NCI-H345 (cell line): ENCODE measurements around the gene RAB3IL1.
"Not testable (repeated sequence)": the region's sequence is repeated elsewhere in the genome, so short reads cannot be mapped to it uniquely, and the experiment has no call there.

ENCODE experiments used
- DNase-seq: peaks from one replicate; lab custom pipeline; 2025; lab: John Stamatoyannopoulos, UW

Gene RAB3IL1

GRCh38 chr11:61917334-61918109, at the start of gene RAB3IL1:
Gene RAB3IL1, minus strand, starts transcription at chr11:61917566. Its CDS starts 199 bp downstream, at chr11:61917367.
- DNase-seq: peak; percentile 40

- no peak for DNase-seq
These were observed 49.4 kb upstream of the RAB3IL1 start for GRCh38 chr11:61966734-61967115.

DNA sequence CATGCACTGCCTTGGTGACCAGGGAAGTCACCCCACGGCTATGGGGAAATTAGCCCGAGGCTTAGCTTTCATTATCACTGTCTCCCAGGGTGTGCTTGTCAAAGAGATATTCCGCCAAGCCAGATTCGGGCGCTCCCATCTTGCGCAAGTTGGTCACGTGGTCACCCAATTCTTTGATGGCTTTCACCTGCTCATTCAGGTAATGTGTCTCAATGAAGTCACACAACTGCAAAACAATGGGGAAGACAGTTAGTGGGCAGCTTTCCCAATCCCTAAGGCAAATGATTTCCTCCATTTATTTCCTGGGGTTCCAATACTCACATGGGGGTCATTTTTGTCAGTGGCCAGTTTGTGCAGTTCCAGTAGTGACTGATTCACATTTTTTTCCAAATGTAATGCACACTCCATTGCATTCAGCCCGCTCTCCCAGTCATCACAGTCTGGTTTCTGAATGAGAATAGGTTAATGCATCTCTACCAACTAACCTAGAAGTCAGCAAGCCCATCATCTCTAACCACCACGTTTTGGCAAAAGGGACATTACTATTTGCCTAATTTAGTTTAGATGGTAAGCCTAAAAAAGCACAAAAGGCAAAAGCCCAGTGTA, 47.4 kb upstream of the RAB3IL1 start:
- not testable (repeated sequence) for DNase-seq

DNA sequence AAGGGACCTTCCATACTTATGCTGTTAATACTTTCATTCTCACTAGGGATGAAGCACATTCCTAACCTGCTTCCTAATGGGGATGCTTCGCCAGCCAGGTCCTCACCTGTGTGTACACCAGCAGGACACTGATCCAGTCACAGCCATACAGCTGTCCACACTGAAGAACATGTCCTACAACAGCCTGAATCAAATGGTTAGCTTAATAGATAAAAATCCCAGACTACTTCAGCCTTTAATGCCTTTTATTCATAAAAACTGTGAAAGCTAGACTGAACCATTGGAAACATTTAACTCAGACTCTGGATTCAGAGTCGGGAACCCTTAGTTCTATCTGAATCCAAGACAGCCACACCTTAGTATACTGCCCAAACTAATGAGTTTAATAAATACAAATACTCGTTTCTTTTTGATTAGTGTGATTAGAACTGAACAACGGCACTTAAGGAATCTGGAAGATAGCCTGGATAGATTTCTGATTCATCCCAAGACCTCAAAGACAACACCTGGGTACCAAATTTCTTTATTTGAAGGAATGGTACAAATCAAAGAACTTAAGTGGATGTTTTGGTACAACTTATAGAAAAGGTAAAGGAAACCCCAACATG, 46.8 kb upstream of the RAB3IL1 start:
- DNase-seq: no peak

GRCh38 chr11:61963282-61964057, 46.1 kb upstream of the RAB3IL1 start:
- no peak for DNase-seq

- DNase-seq: no peak
These were observed 45.6 kb upstream of the RAB3IL1 start for GRCh38 chr11:61963016-61963281.

DNA sequence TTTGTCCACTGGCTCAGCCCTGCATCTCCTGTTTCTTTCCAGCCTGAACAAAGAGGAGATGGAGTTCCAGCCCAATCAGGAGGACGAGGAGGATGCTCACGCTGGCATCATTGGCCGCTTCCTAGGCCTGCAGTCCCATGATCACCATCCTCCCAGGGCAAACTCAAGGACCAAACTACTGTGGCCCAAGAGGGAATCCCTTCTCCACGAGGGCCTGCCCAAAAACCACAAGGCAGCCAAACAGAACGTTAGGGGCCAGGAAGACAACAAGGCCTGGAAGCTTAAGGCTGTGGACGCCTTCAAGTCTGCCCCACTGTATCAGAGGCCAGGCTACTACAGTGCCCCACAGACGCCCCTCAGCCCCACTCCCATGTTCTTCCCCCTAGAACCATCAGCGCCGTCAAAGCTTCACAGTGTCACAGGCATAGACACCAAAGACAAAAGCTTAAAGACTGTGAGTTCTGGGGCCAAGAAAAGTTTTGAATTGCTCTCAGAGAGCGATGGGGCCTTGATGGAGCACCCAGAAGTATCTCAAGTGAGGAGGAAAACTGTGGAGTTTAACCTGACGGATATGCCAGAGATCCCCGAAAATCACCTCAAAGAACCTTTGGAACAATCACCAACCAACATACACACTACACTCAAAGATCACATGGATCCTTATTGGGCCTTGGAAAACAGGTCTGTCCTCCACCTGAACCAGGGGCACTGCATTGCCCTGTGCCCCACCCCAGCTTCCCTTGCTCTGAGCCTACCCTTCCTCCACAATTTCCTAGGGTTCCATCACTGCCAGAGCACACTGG, 45.0 kb upstream of the RAB3IL1 start:
- no peak for DNase-seq

GRCh38 chr11:61961570-61962212, 44.3 kb upstream of the RAB3IL1 start:
- DNase-seq: no peak

DNA sequence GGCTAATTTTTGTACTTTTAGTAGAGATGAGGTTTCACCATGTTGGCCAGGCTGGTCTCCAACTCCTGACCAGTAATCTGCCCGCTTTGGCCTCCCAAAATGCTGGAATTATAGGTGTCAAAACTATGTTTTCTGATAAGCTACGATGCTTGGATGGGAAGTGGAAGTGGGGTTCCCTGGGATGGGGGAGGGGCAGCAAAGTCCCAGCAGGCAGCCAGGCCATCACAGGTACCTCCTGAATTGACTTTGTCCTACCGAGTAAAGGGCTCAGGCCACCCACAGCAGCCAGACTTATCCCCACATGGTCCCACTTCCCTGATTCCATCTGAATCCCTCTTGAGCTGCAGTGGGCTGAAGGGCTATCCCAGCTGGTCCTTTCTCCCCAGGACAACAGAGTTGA, 43.2 kb upstream of the RAB3IL1 start:
- DNase-seq: no peak

GRCh38 chr11:61959678-61960077, 42.3 kb upstream of the RAB3IL1 start:
- DNase-seq: no peak

DNA sequence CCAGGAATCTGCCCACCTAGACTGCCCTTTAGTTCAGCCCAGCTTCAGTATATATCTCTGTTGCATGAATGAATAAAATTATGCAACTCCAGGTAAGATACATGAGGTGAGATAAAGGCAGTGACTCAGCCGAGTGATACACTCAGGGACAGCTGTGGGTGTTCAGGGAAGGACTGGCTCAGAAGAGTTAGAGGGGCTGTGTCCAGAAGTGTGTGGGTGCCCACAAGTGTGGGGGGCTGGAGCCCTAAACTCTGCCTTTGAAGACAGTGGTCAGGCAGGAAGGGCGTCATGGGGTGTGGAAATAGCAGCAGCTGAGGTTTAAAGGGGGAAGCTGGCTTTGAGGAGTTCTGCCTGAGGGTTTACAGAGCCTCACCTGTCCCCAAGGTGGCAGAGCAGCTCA, 41.7 kb upstream of the RAB3IL1 start:
- DNase-seq: no peak

GRCh38 chr11:61958590-61958989, 41.2 kb upstream of the RAB3IL1 start:
- DNase-seq: no peak

GRCh38 chr11:61957021-61957770, 39.8 kb upstream of the RAB3IL1 start:
- DNase-seq: no peak

DNA sequence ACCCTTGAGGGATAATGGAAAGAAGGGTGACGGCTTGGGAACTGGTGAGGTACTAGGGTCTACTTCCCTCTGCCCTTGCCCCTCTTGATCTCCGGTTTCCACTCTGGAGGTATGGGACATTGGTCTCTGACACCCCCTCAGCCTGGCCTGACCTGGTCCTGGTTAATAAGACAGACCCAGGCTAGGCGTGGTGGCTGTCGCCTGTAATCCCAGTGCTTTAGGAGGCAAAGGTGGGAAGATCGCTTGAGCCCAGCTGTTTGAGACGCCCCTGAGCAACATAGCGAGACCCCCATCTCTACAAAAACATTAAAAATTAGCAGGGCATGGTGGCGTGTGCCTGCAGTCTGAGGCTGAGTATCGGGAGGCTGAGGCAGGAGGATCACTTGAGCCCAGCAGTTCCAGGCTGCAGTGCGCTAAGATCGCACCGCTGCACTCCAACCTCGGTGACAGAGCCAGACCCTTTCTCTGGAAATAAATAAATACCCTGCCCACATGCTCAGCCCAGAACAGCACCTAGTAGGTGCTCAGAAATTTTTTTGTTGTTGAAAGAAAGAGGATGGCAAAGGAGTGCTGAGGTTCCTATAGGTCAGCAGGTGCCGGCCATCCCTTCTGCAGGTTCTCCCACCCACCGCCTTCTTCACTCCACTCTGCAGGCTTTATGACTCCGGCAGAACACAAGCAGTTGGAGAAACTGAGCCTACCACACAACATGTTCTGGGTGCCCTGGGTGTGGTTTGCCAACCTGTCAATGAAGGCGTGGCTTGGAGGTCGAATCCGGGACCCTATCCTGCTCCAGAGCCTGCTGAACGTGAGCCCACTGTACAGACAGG, 39.0 kb upstream of the RAB3IL1 start:
- DNase-seq: no peak

DNA sequence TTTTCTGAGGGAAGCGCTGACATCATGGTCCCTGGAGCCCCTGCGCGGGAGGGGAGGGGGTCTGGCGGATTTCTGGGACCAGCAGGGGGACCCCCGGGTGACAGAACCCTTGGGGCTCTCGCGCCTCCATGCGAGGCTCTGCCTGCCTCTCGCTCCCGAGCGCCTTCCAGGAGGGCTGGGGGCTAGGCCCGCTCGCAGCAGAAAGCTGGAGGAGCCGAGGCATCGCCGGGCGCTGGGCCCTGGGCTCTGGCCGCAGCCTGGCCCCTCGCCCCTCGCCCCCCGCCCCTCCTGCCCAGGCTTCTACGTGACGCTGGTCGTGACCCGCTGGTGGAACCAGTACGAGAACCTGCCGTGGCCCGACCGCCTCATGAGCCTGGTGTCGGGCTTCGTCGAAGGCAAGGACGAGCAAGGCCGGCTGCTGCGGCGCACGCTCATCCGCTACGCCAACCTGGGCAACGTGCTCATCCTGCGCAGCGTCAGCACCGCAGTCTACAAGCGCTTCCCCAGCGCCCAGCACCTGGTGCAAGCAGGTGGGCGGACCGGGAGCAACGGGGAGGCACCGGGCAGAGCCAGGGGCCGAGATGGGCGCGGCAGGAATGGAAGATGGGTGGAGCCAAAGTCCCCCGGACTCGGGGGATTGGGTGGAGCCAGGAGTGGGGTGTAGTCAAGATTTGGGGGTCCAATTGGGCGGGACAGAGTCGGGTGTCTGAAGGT, 38.2 kb upstream of the RAB3IL1 start:
- no peak for DNase-seq

DNA sequence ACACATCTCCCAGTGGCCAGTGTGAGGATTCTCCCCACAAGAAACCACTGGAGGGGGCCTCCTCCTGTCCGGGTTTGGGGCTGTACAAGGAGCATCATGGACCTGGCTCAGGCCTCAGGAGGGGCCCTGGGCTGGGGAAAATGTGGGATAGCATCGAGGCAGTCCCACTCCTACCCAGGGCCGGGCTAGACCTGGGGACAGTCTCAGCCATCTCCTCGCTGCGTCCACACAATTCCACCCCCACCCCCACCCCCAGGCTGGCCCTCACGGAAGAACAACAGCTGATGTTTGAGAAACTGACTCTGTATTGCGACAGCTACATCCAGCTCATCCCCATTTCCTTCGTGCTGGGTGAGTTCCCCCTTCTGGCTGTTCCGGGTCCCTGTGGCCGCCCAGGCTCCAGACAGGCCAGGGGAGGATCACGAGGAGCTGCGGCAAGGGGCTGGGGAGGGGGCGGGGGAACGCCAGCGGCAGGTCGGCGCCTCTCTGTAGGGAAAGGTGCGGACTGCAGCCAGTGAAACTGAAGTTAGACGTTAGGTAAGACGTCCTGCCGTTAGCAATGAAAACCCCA, 37.6 kb upstream of the RAB3IL1 start:
- no peak for DNase-seq

GRCh38 chr11:61954106-61954850, 36.9 kb upstream of the RAB3IL1 start:
- no peak for DNase-seq

DNA sequence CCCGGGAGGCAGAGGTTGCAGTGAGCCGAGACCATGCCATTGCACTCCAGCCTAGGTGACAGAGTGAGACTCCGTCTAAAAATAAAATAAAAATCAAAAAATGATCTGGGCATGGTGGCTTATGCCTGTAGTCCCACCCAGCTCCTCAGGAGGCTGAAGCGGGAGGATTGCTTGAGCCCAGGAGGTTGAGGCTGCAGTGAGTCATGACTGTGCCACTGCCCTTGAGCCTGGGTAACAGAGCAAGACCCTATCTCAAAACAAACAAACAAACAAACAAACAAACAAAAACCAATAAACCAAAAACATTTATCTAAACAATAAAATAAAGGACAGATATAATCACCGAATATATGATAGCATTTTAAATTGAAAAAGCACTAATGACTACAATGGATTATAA, 36.3 kb upstream of the RAB3IL1 start:
- DNase-seq: not testable (repeated sequence)
